HG03439 (cell line): ENCODE measurements around the gene LRRC47.

ENCODE experiments used
- ATAC-seq: cut with Tn5 transposase; IDR thresholded peaks from one replicate; pipeline ENCODE4 v1.9.1; 2021; ENCODE audit warnings: mild to moderate bottlenecking, moderate library complexity; ENCODE audit not compliant: unreplicated experiment

The LRRC47 gene

DNA sequence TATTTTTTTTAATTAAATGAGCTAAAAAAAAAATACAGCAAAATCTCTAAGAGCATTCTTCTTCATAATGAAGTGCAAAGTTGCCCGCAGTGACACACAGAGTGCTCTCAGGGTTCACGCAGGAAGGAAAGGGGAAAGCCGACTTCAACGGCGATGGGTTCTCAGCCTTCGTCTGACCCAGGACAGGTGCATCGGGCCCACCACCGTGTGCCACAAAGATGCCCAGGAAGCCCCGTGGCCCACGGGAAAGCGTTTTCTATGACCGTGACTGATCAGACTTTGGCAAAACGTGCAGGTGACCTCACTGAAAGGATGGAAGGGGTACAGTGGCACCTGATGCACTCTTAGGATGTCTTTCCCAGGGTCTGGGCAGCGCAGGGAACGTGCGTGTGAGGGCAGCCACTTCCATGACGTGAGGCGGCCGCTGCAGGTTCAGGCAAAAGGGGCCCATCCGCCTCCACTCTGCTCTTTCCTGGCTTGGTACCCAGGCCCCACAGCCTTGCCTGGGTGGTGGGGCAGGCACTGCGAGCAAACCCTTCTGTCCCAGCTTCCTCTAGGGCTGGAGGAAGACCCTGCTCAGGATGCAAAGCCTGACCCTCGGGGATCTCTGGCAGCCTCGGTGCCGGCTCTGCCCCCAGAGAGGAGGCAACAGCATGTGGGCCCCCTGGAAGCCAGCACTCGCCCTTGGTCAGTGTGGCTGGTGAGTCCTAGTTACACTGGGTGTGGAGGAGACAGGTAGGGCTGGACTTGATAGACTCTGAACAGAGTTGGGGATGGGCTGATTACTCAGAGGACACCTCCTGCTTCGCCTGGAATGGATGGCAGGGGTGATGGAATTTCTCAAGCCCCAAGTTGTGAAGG is 8.3 kb downstream of the LRRC47 start:
- no peak for ATAC-seq

- no peak for ATAC-seq
These were observed 9.0 kb downstream of the LRRC47 start for GRCh38 chr1:3787349-3787715.

GRCh38 chr1:3786468-3787348 is 9.6 kb downstream of the LRRC47 start:
- no peak for ATAC-seq

GRCh38 chr1:3785456-3786157 is 10.7 kb downstream of the LRRC47 start:
- ATAC-seq = no peak

GRCh38 chr1:3785045-3785444 is 11.3 kb downstream of the LRRC47 start:
- no peak for ATAC-seq

DNA sequence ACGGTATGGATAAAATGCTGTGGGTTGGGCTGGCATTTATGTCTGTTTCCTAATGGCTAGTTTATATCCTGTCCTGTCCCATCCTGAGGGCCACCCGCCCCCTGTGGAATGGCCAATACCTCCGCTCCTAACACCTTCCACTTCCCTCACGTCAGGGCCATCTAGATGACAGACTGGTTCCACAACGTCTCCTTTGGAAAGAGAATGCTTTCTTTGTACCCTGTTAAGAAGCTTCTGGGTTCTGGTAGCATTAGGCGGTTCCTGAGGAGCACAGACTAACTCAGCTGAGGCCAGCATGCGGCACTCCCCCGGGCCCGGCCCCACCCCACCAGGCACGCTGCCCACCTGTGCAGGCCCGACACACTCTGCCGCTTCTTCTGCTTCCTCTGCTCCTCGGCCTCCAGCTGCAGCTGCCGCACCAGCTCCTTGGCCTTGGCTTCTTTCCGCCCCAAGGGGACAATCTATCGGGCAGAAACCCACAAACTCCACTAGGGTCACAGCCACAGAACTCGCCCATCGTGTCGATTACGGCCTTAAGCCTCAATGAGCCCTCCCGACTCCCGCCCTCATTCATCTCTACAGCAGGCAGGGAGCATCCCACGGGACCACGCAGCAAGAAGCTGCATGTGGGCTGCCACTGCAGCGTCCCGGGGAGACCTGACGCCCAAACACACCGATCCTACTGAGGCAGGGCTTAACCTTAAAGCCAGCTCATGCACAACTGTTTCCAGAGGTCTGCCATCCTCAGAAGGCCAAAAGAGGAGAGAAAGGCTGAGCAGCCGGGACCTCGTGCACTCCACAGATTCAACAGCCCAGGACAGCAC is 12.4 kb downstream of the LRRC47 start:
- ATAC-seq = no peak

DNA sequence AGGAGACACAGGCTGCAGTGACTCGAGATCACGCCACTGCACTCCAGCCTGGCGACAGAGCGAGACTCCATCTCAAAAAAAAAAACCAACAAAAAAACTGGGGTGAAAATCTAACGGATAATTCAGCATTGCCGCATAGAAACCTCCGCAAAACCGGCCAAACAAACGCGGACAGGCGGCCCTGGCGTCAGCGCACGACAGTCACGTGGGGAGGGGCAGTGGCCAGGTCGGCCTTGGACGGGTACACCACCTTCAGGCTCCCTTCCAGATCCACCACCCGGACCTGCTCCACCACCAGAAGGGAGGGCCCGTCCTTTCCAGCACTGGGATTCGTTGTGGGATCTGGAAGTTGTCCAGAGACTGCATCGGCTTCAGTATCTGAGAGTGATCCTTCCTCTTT is 15.4 kb downstream of the LRRC47 start:
- no peak for ATAC-seq

DNA sequence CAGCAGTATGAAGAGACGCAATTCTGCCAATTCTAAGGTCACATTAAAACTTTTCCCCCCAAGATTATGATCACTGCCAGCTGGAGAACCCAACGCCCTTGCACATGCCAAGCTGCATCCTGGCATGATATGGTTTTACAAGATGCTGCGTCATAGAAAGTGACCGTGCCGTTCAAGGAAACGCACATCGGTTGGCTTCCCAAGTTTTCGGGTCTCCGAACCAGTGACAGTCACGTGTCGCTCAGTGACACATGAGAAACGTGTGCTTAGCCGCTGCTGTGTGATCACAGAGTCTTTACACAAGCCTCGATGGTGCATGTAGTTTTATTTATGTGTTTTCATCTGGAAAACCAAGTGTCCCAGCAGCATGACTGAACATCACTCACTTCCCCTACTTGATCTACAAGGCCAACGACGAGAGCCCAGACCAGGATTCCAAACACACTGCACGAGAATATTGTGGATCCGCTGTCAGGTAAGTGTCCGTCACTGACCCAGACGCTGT is 16.3 kb downstream of the LRRC47 start:
- no peak for ATAC-seq

DNA sequence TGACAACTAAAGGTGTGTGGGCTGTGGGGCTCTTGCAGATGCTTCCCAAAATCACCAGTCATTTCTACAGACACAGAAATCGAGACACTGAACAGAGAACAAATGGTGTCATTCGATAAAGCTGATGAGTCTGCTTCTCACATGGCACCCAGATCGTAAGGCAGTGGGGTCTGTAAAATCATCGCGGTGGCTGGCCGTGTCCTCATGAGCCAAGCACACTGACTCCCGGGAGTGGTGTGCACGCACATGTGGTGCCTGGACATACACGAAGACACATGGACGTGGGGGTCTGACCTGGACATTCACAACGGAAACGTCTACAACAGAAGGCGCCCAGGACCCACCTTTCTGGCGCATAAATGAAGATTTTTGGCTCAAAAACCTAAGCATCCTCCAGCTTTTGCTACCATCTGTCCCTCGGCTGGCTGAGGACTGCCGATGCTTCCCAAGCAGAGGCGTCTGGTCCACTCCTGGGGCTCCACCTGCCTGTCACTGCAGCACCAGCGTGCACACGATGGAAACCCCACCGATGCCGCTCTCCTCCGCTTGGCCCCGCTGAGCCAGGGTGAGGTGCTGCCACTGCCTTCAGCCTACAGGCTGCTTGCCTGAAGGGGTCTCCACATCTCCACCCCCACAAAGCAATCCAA is 16.9 kb downstream of the LRRC47 start:
- ATAC-seq = no peak

DNA sequence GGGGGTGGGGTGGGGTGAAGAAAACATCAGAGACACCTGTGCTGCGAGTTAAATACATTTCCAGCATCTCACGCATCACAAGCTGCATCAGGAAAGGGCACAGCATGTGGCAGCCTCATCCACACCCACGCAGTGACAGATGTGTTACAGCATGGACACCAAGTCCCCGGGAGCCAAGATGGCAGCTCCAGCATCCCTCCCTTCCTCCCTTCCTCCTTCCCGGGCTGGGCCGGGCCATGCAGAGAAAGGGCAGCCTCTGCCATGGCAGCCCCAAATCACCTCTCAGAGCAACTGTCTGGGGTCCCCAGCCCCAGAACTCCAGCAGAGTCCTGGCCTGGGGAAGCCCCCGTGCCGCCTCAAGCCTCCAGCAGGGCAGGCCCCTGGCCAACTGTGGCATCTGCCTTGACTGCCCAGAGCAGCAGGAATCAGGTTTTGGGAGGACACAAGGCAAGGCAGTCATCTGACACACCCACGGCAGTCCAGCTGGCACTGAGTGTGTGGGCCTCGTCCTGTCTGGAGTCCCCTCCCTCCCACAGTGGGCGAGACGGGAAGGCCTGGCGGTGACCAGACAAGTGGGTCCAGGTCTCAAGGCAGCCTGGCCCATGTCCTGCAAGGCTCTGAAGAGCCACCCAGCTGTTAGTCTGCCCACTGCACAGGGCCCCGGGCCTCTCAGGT is 17.6 kb downstream of the LRRC47 start:
- no peak for ATAC-seq

DNA sequence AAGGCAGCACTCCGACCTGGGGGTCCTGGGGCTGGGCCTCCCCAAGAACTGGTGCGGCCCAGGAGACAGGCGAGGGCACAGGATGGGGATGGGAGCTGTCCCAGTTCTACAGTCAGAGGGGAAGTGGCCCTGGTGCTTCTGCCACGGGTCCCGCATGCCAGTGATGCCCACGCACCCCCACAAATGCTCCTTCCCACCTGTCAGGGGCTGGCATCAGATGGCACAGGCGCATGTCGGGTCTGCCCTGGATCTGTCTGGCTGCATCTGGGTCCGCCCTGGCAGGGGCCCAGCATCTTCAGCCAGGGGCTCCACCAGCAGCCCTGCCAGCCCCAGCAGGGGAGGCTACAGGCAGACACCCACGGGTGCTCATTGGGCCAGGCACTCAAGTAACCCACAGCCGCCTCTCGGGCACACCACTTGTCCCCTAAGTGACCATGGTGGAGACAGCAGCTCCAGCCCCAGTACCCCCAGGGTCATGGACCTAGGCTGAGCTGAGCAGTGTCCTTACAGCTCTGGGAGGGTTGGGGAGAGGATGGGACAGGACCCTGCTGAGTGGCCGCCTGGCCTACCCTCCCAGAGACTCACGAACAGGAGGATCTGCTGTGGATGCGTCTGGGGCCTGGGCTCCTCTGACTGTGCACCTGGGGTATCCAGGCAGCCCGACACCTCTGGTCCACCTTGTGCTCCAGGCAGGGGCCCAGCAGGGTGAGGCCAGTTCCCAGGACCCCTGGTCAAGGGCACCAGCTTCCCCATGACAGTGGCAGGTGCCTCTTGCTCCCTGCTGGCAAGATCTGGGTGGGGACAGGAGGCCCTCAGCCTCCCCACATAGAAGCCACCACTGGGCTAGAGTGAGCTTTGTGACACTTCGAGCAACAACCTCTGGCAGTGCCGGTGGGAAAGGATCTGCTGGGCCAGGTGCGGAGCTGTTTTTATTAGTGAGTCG is 18.4 kb downstream of the LRRC47 start:
- ATAC-seq = no peak

- ATAC-seq = no peak
These were observed 19.2 kb downstream of the LRRC47 start for GRCh38 chr1:3777078-3777547.

DNA sequence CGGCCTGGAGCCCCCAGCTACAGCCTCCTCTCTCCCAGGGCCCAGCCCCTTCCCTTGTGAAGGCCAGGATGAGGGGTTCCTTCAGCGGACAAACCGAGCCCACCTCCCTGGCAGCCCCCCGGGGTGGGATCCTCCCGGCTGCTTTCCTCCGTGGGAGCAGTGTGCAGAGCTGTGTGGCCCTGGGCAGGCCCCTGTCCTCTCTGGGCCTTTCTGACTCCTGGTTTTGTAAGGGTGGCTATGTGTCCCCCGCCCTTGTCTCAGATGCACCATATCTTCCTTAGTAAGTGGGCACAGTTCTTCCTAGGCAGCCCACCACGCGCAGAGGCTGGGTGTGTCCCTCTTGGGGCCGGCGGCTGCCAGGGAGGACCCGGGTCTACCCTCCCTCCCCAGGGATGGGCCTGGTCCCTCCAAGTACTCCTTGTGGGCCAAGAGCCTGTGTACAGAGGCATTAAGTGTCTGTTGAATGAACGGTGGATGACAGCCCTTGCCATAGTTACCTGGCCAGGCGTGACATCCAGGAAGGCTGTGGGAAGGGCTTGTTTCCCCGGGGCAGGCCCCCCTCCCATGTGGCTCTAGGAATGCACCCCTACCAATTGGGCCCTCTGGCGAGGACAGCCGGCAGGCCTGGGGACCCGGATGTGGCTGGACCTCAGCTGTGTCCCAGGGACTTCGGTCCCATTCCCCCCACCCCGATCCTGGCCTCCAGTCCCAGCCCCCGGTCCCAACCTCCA is 19.9 kb downstream of the LRRC47 start:
- no peak for ATAC-seq

GRCh38 chr1:3775490-3776230 is 20.6 kb downstream of the LRRC47 start:
- ATAC-seq = no peak

- no peak for ATAC-seq
These were observed 21.3 kb downstream of the LRRC47 start for GRCh38 chr1:3774946-3775489.

DNA sequence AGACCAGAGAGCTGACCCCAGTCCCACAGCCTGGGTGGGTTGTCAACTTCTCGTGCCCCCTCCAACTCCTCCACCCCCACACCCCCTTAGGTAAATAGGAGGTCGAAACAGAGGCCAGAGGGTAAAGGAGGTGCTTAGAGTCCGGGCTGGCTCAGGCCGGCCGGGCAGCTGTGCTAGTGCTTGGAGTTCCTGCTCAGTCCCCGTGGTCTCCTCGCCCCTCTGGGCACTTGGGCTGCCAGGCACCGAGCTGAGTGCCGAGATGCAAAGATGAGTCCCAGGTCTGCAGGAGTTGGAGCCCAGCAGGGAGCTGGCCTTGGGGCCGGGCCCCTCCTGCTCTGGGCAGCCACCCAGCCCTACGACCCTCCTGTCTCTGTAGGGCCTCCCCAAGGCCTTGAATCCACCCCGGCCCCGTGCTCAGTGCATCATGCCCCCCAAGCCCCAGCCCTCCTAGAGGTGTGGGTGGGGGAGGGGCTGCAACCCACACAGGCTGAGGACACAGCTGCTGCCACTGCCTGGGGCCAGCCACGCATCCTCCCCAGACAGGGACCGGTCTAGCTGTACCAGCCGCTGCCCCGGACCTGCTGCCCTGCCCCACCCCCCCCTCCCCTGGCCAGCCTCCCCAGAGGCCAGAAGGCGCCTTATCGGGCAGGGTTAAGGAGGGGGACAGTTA is 21.9 kb downstream of the LRRC47 start:
- no peak for ATAC-seq
